GM18951 (cell line): ENCODE results near the gene SYMPK.

ENCODE experiments used
- POLR2A ChIP-seq: IDR thresholded peaks from 4 replicates; pipeline ENCODE4 v1.6.1; 2011; ENCODE audit warnings: mild to moderate bottlenecking; ENCODE audit not compliant: insufficient read length, insufficient read depth; ENCODE audit errors: extremely low read depth
- in situ Hi-C: fragments of 300-500 bp; cut with MboI; formaldehyde crosslinking; loops from one replicate; pipeline ENCODE4 v1.12.0; 2022; ENCODE audit warnings: low sequenced_read_pairs, mixed read lengths, inconsistent platforms; ENCODE audit not compliant: unreplicated experiment

Gene SYMPK

GRCh38 chr19:45848922-45849321 is 14.0 kb downstream of the SYMPK start:
- in situ Hi-C loops: no loop called here
- TF ChIP-seq POLR2A: no peak

- in situ Hi-C loops: no loop called here
- TF ChIP-seq POLR2A: no peak
Measured at GRCh38 chr19:45847663-45848062, 15.3 kb downstream of the SYMPK start.

GRCh38 chr19:45842198-45842597 is 20.7 kb downstream of the SYMPK start:
- in situ Hi-C loops: no loop called here
- TF ChIP-seq POLR2A: no peak

DNA sequence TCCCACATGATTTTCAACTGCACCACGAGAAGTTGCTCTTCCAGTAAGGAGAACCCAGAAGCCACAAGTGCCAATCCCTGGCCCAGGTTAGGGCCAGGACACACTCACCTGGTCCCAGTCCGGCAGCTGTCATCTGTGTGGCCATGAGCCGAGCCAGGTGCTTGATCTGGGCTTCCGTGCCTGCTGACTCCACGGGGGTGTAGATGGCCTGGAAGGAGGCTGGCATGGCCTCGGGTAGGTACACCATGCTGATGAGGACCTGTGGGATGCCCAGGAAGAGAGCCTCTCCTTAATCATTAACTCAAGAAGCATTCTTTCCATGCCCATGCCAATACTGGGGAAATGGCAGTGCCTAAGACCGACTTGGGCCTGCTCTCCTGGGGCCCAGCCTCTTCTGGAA is 28.0 kb downstream of the SYMPK start:
- TF ChIP-seq POLR2A: no peak
- in situ Hi-C loops: no loop called here

GRCh38 chr19:45828945-45829344 is 34.0 kb downstream of the SYMPK start:
- in situ Hi-C loops: no loop called here
- TF ChIP-seq POLR2A: no peak

- no peak for TF ChIP-seq POLR2A
- in situ Hi-C loops: no loop called here
Measured at GRCh38 chr19:45828523-45828922, 34.4 kb downstream of the SYMPK start.

- in situ Hi-C loops: no loop called here
- no peak for TF ChIP-seq POLR2A
Measured at GRCh38 chr19:45827459-45828093, 35.4 kb downstream of the SYMPK start.

DNA sequence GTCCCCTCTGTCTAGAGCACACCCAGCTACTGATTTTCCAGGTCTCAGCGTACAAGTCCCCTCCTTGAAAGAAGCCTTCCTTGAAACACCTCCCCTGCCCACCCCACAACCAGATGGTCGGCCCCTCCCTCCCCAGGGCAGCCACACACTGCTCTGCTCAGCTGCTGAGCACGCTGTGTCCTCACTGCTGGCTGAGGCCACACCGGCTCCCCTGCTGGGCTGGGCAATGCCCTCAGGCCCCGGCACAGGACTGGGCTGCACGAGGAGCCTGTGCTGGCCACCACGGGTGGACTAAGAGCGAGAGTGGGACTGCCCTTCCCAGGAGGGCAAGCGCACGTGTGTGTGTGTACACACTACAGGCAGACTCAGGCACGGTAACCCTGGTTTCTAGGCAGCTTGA is 36.0 kb downstream of the SYMPK start:
- in situ Hi-C loops: no loop called here
- no peak for TF ChIP-seq POLR2A

- TF ChIP-seq POLR2A: no peak
Measured at GRCh38 chr19:45825917-45826893, 36.7 kb downstream of the SYMPK start.

GRCh38 chr19:45825263-45825605 is 37.7 kb downstream of the SYMPK start:
- in situ Hi-C loops: no loop called here
- TF ChIP-seq POLR2A: no peak

More at GRCh38 chr19:45825917-45826893, 36.7 kb downstream of the SYMPK start:
- in situ Hi-C loops: no loop called here

- in situ Hi-C loops: no loop called here
Measured at GRCh38 chr19:45824531-45825262, 38.2 kb downstream of the SYMPK start.

GRCh38 chr19:45824041-45824471 is 38.9 kb downstream of the SYMPK start:
- in situ Hi-C loops: no loop called here
- TF ChIP-seq POLR2A: no peak

More at GRCh38 chr19:45824531-45825262, 38.2 kb downstream of the SYMPK start:
- no peak for TF ChIP-seq POLR2A

GRCh38 chr19:45823182-45823581 is 39.8 kb downstream of the SYMPK start:
- no peak for TF ChIP-seq POLR2A
- in situ Hi-C loops: no loop called here

GRCh38 chr19:45822716-45823115 is 40.2 kb downstream of the SYMPK start:
- in situ Hi-C loops: no loop called here
- TF ChIP-seq POLR2A: no peak

GRCh38 chr19:45821570-45821969 is 41.4 kb downstream of the SYMPK start:
- TF ChIP-seq POLR2A: no peak
- in situ Hi-C loops: no loop called here
